B cell (primary cell): ENCODE data around the gene HMCN1. TPM values are rescaled to one million over a fixed set of nuclear protein-coding genes. Genes with fewer than 3 reads are reported as not detected.

ENCODE experiments used
- ATAC-seq: fragments of 200-7000 bp; cut with Tn5 transposase; one replicate; pipeline ENCODE4 v1.10.0; 2021; ENCODE audit warnings: low read depth, mild to moderate bottlenecking, moderate number of reproducible peaks, moderate library complexity
- CTCF ChIA-PET: fragments of 350-600 bp; sonication (Branson Sonifier 250); formaldehyde crosslinking; loops from one replicate; lab custom pipeline; 2021; ENCODE audit warnings: antibody characterized with exemption, inconsistent platforms; lab: Charles Lee
- POLR2A ChIA-PET: fragments of 350-600 bp; sonication (Branson Sonifier 250); formaldehyde crosslinking; loops from one replicate; lab custom pipeline; 2021; ENCODE audit warnings: antibody characterized with exemption; lab: Charles Lee
- DNase-seq: peaks from one replicate; pipeline ENCODE4 v3.0.0; 2013
- H2AFZ ChIP-seq: 2 replicates; pipeline ENCODE4 v1.6.1; 2012; ENCODE audit warnings: mild to moderate bottlenecking, low read depth, low read length; ENCODE audit not compliant: insufficient read depth, poor library complexity, severe bottlenecking
- H3K27ac ChIP-seq, 2 donors: 1 replicate in 1 of 2; 2 replicates in 1 of 2; pipeline ENCODE4 v1.5.1; 2012 to 2013; ENCODE audit warnings: low read length in 2 of 2, mild to moderate bottlenecking in 2 of 2, moderate library complexity in 1 of 2
- H3K27me3 ChIP-seq, 4 experiments: fragments of 200-600 bp in 1 of 4; sonication (generic) in 1 of 4; replicated peaks in 1 of 4; 1 replicate in 2 of 4; 2 replicates in 2 of 4; pipeline versions ENCODE4 v1.6.1 to v1.7.0; 2013 to 2016; ENCODE audit warnings: low read length in 3 of 4, mild to moderate bottlenecking in 2 of 4, mixed read lengths in 1 of 4, moderate library complexity in 1 of 4; ENCODE audit not compliant: insufficient read depth in 4 of 4, control insufficient read depth in 3 of 4; ENCODE audit errors: control extremely low read depth in 1 of 4
- H3K36me3 ChIP-seq, 2 experiments: replicated peaks in 1 of 2; 1 replicate in 1 of 2; 2 replicates in 1 of 2; pipeline versions ENCODE4 v1.6.1 to v1.7.1; 2013; ENCODE audit warnings: low read length in 1 of 2; ENCODE audit not compliant: insufficient read depth in 2 of 2, control insufficient read depth in 1 of 2; ENCODE audit errors: control extremely low read depth in 1 of 2, extremely low read depth in 1 of 2
- H3K4me1 ChIP-seq, 2 donors: fragments of 200-600 bp in 1 of 2; sonication (generic) in 1 of 2; 1 replicate in 1 of 2; 2 replicates in 1 of 2; pipeline versions ENCODE4 v1.5.1 to v1.6.1; 2013 to 2017; ENCODE audit warnings: low read length in 2 of 2; ENCODE audit not compliant: control insufficient read depth in 2 of 2, insufficient read depth in 2 of 2
- H3K4me2 ChIP-seq: replicated peaks from 2 replicates; pipeline ENCODE3; 2012; ENCODE audit warnings: mild to moderate bottlenecking, low read depth, low read length; ENCODE audit not compliant: poor library complexity, severe bottlenecking
- H3K4me3 ChIP-seq, 5 experiments: fragments of 200-600 bp in 1 of 5; sonication (generic) in 1 of 5; 1 replicate in 3 of 5; 2 replicates in 2 of 5; pipeline versions ENCODE4 v1.5.1 to v1.7.0; 2011 to 2016; ENCODE audit warnings: low read length in 4 of 5, mild to moderate bottlenecking in 4 of 5, low read depth in 2 of 5, control low read depth in 1 of 5, moderate library complexity in 1 of 5; ENCODE audit not compliant: insufficient read depth in 1 of 5; ENCODE audit errors: control extremely low read depth in 1 of 5, extremely low read depth in 1 of 5
- H3K79me2 ChIP-seq: fragments of 200-600 bp; sonication (generic); one replicate; pipeline ENCODE4 v1.6.0; 2016; ENCODE audit warnings: low read length; ENCODE audit not compliant: control insufficient read depth, insufficient read depth
- H3K9ac ChIP-seq: fragments of 200-600 bp; sonication (generic); 2 replicates; pipeline ENCODE4 v1.6.1; 2017; ENCODE audit warnings: mild to moderate bottlenecking, low read length, moderate library complexity
- H3K9me3 ChIP-seq, 3 donors: one replicate each; pipeline versions ENCODE4 v1.6.1 to v1.7.1; 2013; ENCODE audit warnings: low read length in 2 of 3; ENCODE audit not compliant: control insufficient read depth in 2 of 3, insufficient read depth in 1 of 3; ENCODE audit errors: control extremely low read depth in 1 of 3
- H4K20me1 ChIP-seq: 2 replicates; pipeline ENCODE4 v1.6.0; 2012; ENCODE audit warnings: mild to moderate bottlenecking, low read length; ENCODE audit not compliant: insufficient read depth, control insufficient read depth, poor library complexity, severe bottlenecking
- H3K27ac Mint-ChIP-seq: one replicate; pipeline ENCODE4 v1.8.0; 2021; ENCODE audit warnings: mixed read lengths
- H3K27me3 Mint-ChIP-seq: one replicate; pipeline ENCODE4 v1.8.0; 2021; ENCODE audit warnings: mixed read lengths
- H3K4me1 Mint-ChIP-seq: one replicate; pipeline ENCODE4 v1.8.0; 2021; ENCODE audit warnings: mixed read lengths
- H3K4me3 Mint-ChIP-seq: one replicate; pipeline ENCODE4 v1.8.0; 2021; ENCODE audit warnings: mixed read lengths
- H3K9me3 Mint-ChIP-seq: one replicate; pipeline ENCODE4 v1.8.0; 2022; ENCODE audit warnings: mixed read lengths; ENCODE audit not compliant: insufficient read depth
- CTCF ChIP-seq: fragments of 200-600 bp; IDR thresholded peaks from one replicate; pipeline ENCODE4 v1.8.0; 2022; ENCODE audit warnings: antibody characterized with exemption, mild to moderate bottlenecking
- EZH2 ChIP-seq: IDR thresholded peaks from 2 replicates; pipeline ENCODE4 v1.6.1; 2012; ENCODE audit warnings: borderline replicate concordance, low read depth, mild to moderate bottlenecking, moderate library complexity, low read length; ENCODE audit not compliant: insufficient read depth, poor library complexity, severe bottlenecking
- WGBS: methylation state at CpG from one replicate; pipeline ENCODE4 v1.1.5; 2013; ENCODE audit warnings: missing lambda C conversion rate; ENCODE audit not compliant: insufficient coverage; 5-methylcytosine and 5-hydroxymethylcytosine counted together
- intact Hi-C: fragments of 100-400 bp; cut with micrococcal nuclease; formaldehyde crosslinking; loops from one replicate; pipeline ENCODE4 v1.10.0; 2022
- polyA plus RNA-seq: library from polyadenylated mRNA; depleted of rRNA; stranded (reverse); fragments of >200 nt; gene quantifications from 2 replicates; pipeline ENCODE4 v1.2.3, GENCODE V29; 2012
- total RNA-seq, 2 donors: library from RNA; stranded (reverse); fragments of 120-200 nt in 1 of 2; gene quantifications; 1 replicate in 1 of 2; 2 replicates in 1 of 2; pipeline versions ENCODE4 v1.2.3 to v1.2.4, GENCODE V29; 2013 to 2022

Gene HMCN1
- total and polyA plus RNA-seq, 2 donors (not counting 1 experiment from before 2014, with no cell fraction given): not detected

- H4K20me1 ChIP-seq: no peaks in the 10 kb centered on the region
- no peak for ATAC-seq
- H3K27me3 ChIP-seq: no peaks in the 10 kb centered on the region
- Mint-ChIP-seq H3K27ac (no peak overlapping the region), H3K27me3 (peaks cover 9% of the 10 kb centered on the region), H3K4me3 (no peak overlapping the region), H3K9me3 (no peaks in the 10 kb centered on the region), H3K4me1 (no peaks in the 10 kb centered on the region)
- H3K36me3 ChIP-seq: no peaks in the 10 kb centered on the region
- POLR2A ChIA-PET: no interaction called here
- CTCF ChIA-PET: no interaction called here
- intact Hi-C loops: no loop called here
- no peak overlapping the region for H3K4me2 ChIP-seq
- WGBS: 91% methylated on average over 1 of the region's 5 CpGs
- H3K27ac ChIP-seq: no peak overlapping the region
- no peak for DNase-seq
- H3K4me1 ChIP-seq: no peaks in the 10 kb centered on the region
- no peaks in the 10 kb centered on the region for H3K79me2 ChIP-seq
- no peak overlapping the region for H3K9ac ChIP-seq
- no peak overlapping the region for H3K4me3 ChIP-seq
- TF ChIP-seq CTCF: no peak
- TF ChIP-seq EZH2: no peak
- no peak overlapping the region for H2AFZ ChIP-seq
- H3K9me3 ChIP-seq: no peaks in the 10 kb centered on the region
Measured at GRCh38 chr1:185960422-185961321, 226.5 kb downstream of the HMCN1 start.

- no peak for TF ChIP-seq EZH2
- no peak for TF ChIP-seq CTCF
- ChIA-PET POLR2A (no interaction called here), CTCF (no interaction called here)
- Mint-ChIP-seq H3K27ac (no peak overlapping the region), H3K4me3 (no peak overlapping the region), H3K9me3 (no peaks in the 10 kb centered on the region), H3K27me3 (peaks cover 15% of the 10 kb centered on the region), H3K4me1 (no peaks in the 10 kb centered on the region)
- ATAC-seq (no peak), DNase-seq (no peak)
- no peaks in the 10 kb centered on the region for H3K36me3 ChIP-seq
- no peaks in the 10 kb centered on the region for H3K4me1 ChIP-seq
- H2AFZ ChIP-seq: no peak overlapping the region
- intact Hi-C loops: no loop called here
- H4K20me1 ChIP-seq: no peaks in the 10 kb centered on the region
- H3K4me3 ChIP-seq: no peak overlapping the region
- no peaks in the 10 kb centered on the region for H3K27me3 ChIP-seq
- no peak overlapping the region for H3K4me2 ChIP-seq
- 57% methylated on average over 1 of the region's 2 CpGs for WGBS
- H3K27ac ChIP-seq: no peak overlapping the region
- H3K79me2 ChIP-seq: no peaks in the 10 kb centered on the region
- H3K9me3 ChIP-seq: no peaks in the 10 kb centered on the region
- no peak overlapping the region for H3K9ac ChIP-seq
Measured at GRCh38 chr1:185961664-185962063, 227.5 kb downstream of the HMCN1 start.
